ENCODE results near the gene MYH16.
"Not testable (repeated sequence)": the region's sequence is repeated elsewhere in the genome, so short reads cannot be mapped to it uniquely, and the experiment has no call there.

The MYH16 gene

GRCh38 chr7:99357701-99358490 is 85.3 kb downstream of the MYH16 start:
- Histone ChIP-seq H3K27me3 (ENCODE audit: insufficient read depth, low read length) (no peaks in the 10 kb centered on the region), H3K9me3 (ENCODE audit: low read length) (no peaks in the 10 kb centered on the region), H2AFZ (ENCODE audit: low read depth, low read length) (no peak overlapping the region), H3K4me1 (ENCODE audit: insufficient read depth, low read length) (no peaks in the 10 kb centered on the region), H3K36me3 (ENCODE audit: insufficient read depth, low read length) (peaks cover 74% of the 10 kb centered on the region), H3K4me3 (ENCODE audit: low read length) (no peak overlapping the region)

- not testable (repeated sequence) for H3K4me3 ChIP-seq (ENCODE audit: low read length); H3K9me3 ChIP-seq (ENCODE audit: low read length); H3K27me3 ChIP-seq (ENCODE audit: insufficient read depth, low read length); H3K4me1 ChIP-seq (ENCODE audit: insufficient read depth, low read length); H2AFZ ChIP-seq (ENCODE audit: low read depth, low read length)
- H3K36me3 ChIP-seq (ENCODE audit: insufficient read depth, low read length), result peaks cover 75% of the 10 kb centered on the region
Measured at GRCh38 chr7:99358521-99358920, 85.9 kb downstream of the MYH16 start.

GRCh38 chr7:99359465-99360154 is 87.0 kb downstream of the MYH16 start:
- H3K9me3 ChIP-seq (ENCODE audit: low read length), result no peaks in the 10 kb centered on the region
- H3K27me3 ChIP-seq (ENCODE audit: insufficient read depth, low read length), result no peaks in the 10 kb centered on the region
- peaks cover 77% of the 10 kb centered on the region for H3K36me3 ChIP-seq (ENCODE audit: insufficient read depth, low read length)
- no peak overlapping the region for H2AFZ ChIP-seq (ENCODE audit: low read depth, low read length)
- no peak overlapping the region for H3K4me3 ChIP-seq (ENCODE audit: low read length)
- H3K4me1 ChIP-seq (ENCODE audit: insufficient read depth, low read length), result no peaks in the 10 kb centered on the region

Measured in neuron (in vitro differentiated cells).